Hematopoietic multipotent progenitor cell (in vitro differentiated cells): ENCODE results near the gene DNAL4. TPM values are rescaled to one million over a fixed set of nuclear protein-coding genes. Genes with fewer than 3 reads are reported as not detected.

Experiments used
- DNase-seq, 3 donors: peaks; one replicate each; pipeline ENCODE4 v3.0.0-alpha.2; 2011 to 2015; ENCODE audit warnings: low read depth in 2 of 3, low spot score in 2 of 3
- total RNA-seq: library from RNA; depleted of rRNA; stranded (reverse); fragments of >200 nt; gene quantifications from one replicate; pipeline ENCODE4 v1.2.3, GENCODE V29; 2012

DNAL4 gene
- total RNA-seq, 1 donor: 14.8 TPM

GRCh38 chr22:38744981-38745380 is 49.0 kb downstream of the DNAL4 start:
- no peak for DNase-seq

GRCh38 chr22:38742176-38742942 is 51.6 kb downstream of the DNAL4 start:
- no peak for DNase-seq

- DNase-seq: no peak
Measured at GRCh38 chr22:38741576-38741975, 52.4 kb downstream of the DNAL4 start.

GRCh38 chr22:38741166-38741565 is 52.8 kb downstream of the DNAL4 start:
- no peak for DNase-seq

- no peak for DNase-seq
Measured at GRCh38 chr22:38740754-38741153, 53.2 kb downstream of the DNAL4 start.

- DNase-seq: no peak
Measured at GRCh38 chr22:38740116-38740723, 53.7 kb downstream of the DNAL4 start.

- no peak for DNase-seq
Measured at GRCh38 chr22:38739300-38740055, 54.5 kb downstream of the DNAL4 start.

- no peak for DNase-seq
Measured at GRCh38 chr22:38738475-38739070, 55.4 kb downstream of the DNAL4 start.

- no peak for DNase-seq
Measured at GRCh38 chr22:38737302-38738060, 56.5 kb downstream of the DNAL4 start.

GRCh38 chr22:38736257-38736570 is 57.7 kb downstream of the DNAL4 start:
- DNase-seq: no peak

GRCh38 chr22:38735465-38736256 is 58.3 kb downstream of the DNAL4 start:
- DNase-seq: no peak

- no peak for DNase-seq
Measured at GRCh38 chr22:38735126-38735464, 58.8 kb downstream of the DNAL4 start.

- DNase-seq: no peak
Measured at GRCh38 chr22:38734421-38735100, 59.4 kb downstream of the DNAL4 start.

GRCh38 chr22:38733724-38734381 is 60.1 kb downstream of the DNAL4 start:
- no peak for DNase-seq

GRCh38 chr22:38733329-38733723 is 60.6 kb downstream of the DNAL4 start:
- peak in 2 of 3 donors; percentile 42 to 56 for DNase-seq

GRCh38 chr22:38732251-38732815 is 61.6 kb downstream of the DNAL4 start:
- DNase-seq: no peak

GRCh38 chr22:38731703-38732161 is 62.2 kb downstream of the DNAL4 start:
- DNase-seq: no peak

- DNase-seq: no peak
Measured at GRCh38 chr22:38730411-38730871, 63.5 kb downstream of the DNAL4 start.
